ENCODE measurements around the gene CRYGC. TPM values are rescaled to one million over a fixed set of nuclear protein-coding genes. Genes with fewer than 3 reads are reported as not detected.

Gene CRYGC
- total and polyA plus RNA-seq, 2 donors (not counting 1 experiment from before 2014, with no cell fraction given) = not detected

DNA sequence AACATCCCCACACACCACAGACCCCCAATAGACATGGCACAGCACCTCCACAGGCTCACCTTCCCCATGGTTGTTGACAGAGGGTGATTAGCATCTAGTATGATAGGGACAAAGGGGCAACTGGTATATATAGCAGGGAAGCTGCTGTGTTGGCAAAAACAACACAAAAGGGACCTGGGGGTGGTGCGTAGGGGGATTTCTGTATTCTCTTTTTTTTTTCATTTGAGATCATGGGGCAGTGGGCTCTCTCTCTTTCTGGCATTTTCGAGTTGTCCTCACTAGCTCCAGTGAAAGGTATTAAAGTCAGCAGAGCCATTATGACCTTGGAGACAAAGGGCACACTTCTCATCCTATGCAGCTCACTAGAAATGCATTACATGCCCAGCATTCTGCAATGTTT lies 33.9 kb upstream of the CRYGC start, which contains the start of gene CRYGA:
TSS of gene CRYGA (minus strand) at position 101 of the 400 bp plus-strand sequence. CDS start at position 68, 33 bp downstream.
- Histone ChIP-seq H3K9ac (ENCODE audit: low read length) (no peak within 1 kb of the TSS), H3K27ac (ENCODE audit: low read length in 2 of 2) (no peak within 1 kb of the TSS), H3K79me2 (ENCODE audit: control insufficient read depth, insufficient read depth, low read length) (no peaks in the 10 kb centered on the region), H3K9me3 (ENCODE audit: control extremely low read depth in 1 of 3, control insufficient read depth in 2 of 3, insufficient read depth in 1 of 3, low read length in 2 of 3) (no peaks in the 10 kb centered on the region), H2AFZ (ENCODE audit: insufficient read depth, low read depth, low read length, poor library complexity, severe bottlenecking) (no peak within 1 kb of the TSS), H4K20me1 (ENCODE audit: control insufficient read depth, insufficient read depth, low read length, poor library complexity, severe bottlenecking) (no peaks in the 10 kb centered on the region), H3K27me3 (replicated peaks in 1 of 4; ENCODE audit: control extremely low read depth in 1 of 4, control insufficient read depth in 3 of 4, insufficient read depth in 4 of 4, low read length in 3 of 4) (peaks cover 0 to 6% (median 1%) of the 10 kb centered on the region in 4 experiments), H3K4me2 (replicated peaks; ENCODE audit: low read depth, low read length, poor library complexity, severe bottlenecking) (no peak within 1 kb of the TSS), H3K36me3 (replicated peaks in 1 of 2; ENCODE audit: control extremely low read depth in 1 of 2, control insufficient read depth in 1 of 2, extremely low read depth in 1 of 2, insufficient read depth in 2 of 2, low read length in 1 of 2) (no peaks in the 10 kb centered on the region), H3K4me3 (ENCODE audit: control extremely low read depth in 1 of 5, extremely low read depth in 1 of 5, insufficient read depth in 1 of 5, low read depth in 2 of 5, low read length in 4 of 5) (no peak within 1 kb of the TSS), H3K4me1 (ENCODE audit: control insufficient read depth in 2 of 2, insufficient read depth in 2 of 2, low read length in 2 of 2) (no peaks in the 10 kb centered on the region)
- intact Hi-C loops (cut with micrococcal nuclease) = no loop called here
- peaks cover 9% of the 10 kb centered on the region for H3K27me3 Mint-ChIP-seq
- WGBS (ENCODE audit: insufficient coverage) = 100% methylated on average over 2 of the region's 2 CpGs
- no peak within 1 kb of the TSS for H3K27ac Mint-ChIP-seq
- TF ChIP-seq, protein P1, sequence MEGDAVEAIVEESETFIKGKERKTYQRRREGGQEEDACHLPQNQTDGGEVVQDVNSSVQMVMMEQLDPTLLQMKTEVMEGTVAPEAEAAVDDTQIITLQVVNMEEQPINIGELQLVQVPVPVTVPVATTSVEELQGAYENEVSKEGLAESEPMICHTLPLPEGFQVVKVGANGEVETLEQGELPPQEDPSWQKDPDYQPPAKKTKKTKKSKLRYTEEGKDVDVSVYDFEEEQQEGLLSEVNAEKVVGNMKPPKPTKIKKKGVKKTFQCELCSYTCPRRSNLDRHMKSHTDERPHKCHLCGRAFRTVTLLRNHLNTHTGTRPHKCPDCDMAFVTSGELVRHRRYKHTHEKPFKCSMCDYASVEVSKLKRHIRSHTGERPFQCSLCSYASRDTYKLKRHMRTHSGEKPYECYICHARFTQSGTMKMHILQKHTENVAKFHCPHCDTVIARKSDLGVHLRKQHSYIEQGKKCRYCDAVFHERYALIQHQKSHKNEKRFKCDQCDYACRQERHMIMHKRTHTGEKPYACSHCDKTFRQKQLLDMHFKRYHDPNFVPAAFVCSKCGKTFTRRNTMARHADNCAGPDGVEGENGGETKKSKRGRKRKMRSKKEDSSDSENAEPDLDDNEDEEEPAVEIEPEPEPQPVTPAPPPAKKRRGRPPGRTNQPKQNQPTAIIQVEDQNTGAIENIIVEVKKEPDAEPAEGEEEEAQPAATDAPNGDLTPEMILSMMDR (IDR thresholded peaks at IDR 0.05) = no peak
- no peak for TF ChIP-seq EZH2 (IDR thresholded peaks at IDR 0.05; ENCODE audit: borderline replicate concordance, insufficient read depth, low read depth, low read length, poor library complexity, severe bottlenecking)
- no peak within 1 kb of the TSS for H3K4me3 Mint-ChIP-seq
- CTCF ChIA-PET = interaction anchor here (1.8 kb wide), 1 partner anchor 12 kb away, joined by 8 read pairs; no protein-coding TSS in a partner anchor
- DNase-seq (no peak), ATAC-seq (ENCODE audit: low read depth) (no peak)
- no peaks in the 10 kb centered on the region for H3K4me1 Mint-ChIP-seq
- POLR2A ChIA-PET = no interaction called here
- H3K9me3 Mint-ChIP-seq (ENCODE audit: insufficient read depth) = no peaks in the 10 kb centered on the region

GRCh38 chr2:208156439-208156838 lies 26.8 kb upstream of the CRYGC start:
- 60% methylated on average over 1 of the region's 2 CpGs for WGBS (ENCODE audit: insufficient coverage)
- H4K20me1 ChIP-seq (ENCODE audit: control insufficient read depth, insufficient read depth, low read length, poor library complexity, severe bottlenecking) = no peaks in the 10 kb centered on the region

More at GRCh38 chr2:208156439-208156838, 26.8 kb upstream of the CRYGC start:
- Histone ChIP-seq H3K79me2 (ENCODE audit: control insufficient read depth, insufficient read depth, low read length) (no peaks in the 10 kb centered on the region), H2AFZ (ENCODE audit: insufficient read depth, low read depth, low read length, poor library complexity, severe bottlenecking) (no peak overlapping the region), H3K4me2 (replicated peaks; ENCODE audit: low read depth, low read length, poor library complexity, severe bottlenecking) (no peak overlapping the region), H3K27ac (ENCODE audit: low read length in 2 of 2) (no peak overlapping the region), H3K4me3 (ENCODE audit: control extremely low read depth in 1 of 5, extremely low read depth in 1 of 5, insufficient read depth in 1 of 5, low read depth in 2 of 5, low read length in 4 of 5) (no peak overlapping the region), H3K36me3 (replicated peaks in 1 of 2; ENCODE audit: control extremely low read depth in 1 of 2, control insufficient read depth in 1 of 2, extremely low read depth in 1 of 2, insufficient read depth in 2 of 2, low read length in 1 of 2) (no peaks in the 10 kb centered on the region), H3K4me1 (ENCODE audit: control insufficient read depth in 2 of 2, insufficient read depth in 2 of 2, low read length in 2 of 2) (no peaks in the 10 kb centered on the region), H3K9me3 (ENCODE audit: control extremely low read depth in 1 of 3, control insufficient read depth in 2 of 3, insufficient read depth in 1 of 3, low read length in 2 of 3) (no peaks in the 10 kb centered on the region), H3K9ac (ENCODE audit: low read length) (no peak overlapping the region), H3K27me3 (replicated peaks in 1 of 4; ENCODE audit: control extremely low read depth in 1 of 4, control insufficient read depth in 3 of 4, insufficient read depth in 4 of 4, low read length in 3 of 4) (no peaks in the 10 kb centered on the region)
- Mint-ChIP-seq H3K27me3 (no peaks in the 10 kb centered on the region), H3K4me1 (no peaks in the 10 kb centered on the region), H3K9me3 (ENCODE audit: insufficient read depth) (peaks cover 4% of the 10 kb centered on the region), H3K4me3 (no peak overlapping the region), H3K27ac (no peak overlapping the region)
- intact Hi-C loops (cut with micrococcal nuclease) = no loop called here
- ChIA-PET POLR2A (no interaction called here), CTCF (no interaction called here)
- ATAC-seq (ENCODE audit: low read depth) = no peak
- no peak for DNase-seq
- TF ChIP-seq EZH2 (IDR thresholded peaks at IDR 0.05; ENCODE audit: borderline replicate concordance, insufficient read depth, low read depth, low read length, poor library complexity, severe bottlenecking) = no peak
- TF ChIP-seq, protein P1 (IDR thresholded peaks at IDR 0.05) = no peak
